Posterior vena cava (tissue), 2 donors: ENCODE data around the gene SDK1. TPM values are rescaled to one million over a fixed set of nuclear protein-coding genes. Genes with fewer than 3 reads are reported as not detected.

Experiments
- DNase-seq: peaks from one replicate; pipeline ENCODE4 v3.0.0-alpha.2; 2020; ENCODE audit warnings: low spot score
- intact Hi-C, 2 donors: fragments of 100-400 bp; cut with DNase I; formaldehyde crosslinking; loops; one replicate each; pipeline versions ENCODE4 v1.14.1 to v1.14.2; 2022 to 2023
- total RNA-seq, 2 donors: library from RNA; stranded (reverse); fragmentation: NEBNext Ultra II Directional; extraction: Animal tissue kit (Norgen Biotek cat#: 25700); gene quantifications; one replicate each; pipeline ENCODE4 v1.2.1, GENCODE V29; 2021
- donor health status: DM: yes; HTN: yes; CAD: no.
- donor health status: DM: yes; HTN: yes; CAD: no.

Gene SDK1
- total RNA-seq, 2 donors from 2014 or later: 14.4 to 18.3 TPM

DNA sequence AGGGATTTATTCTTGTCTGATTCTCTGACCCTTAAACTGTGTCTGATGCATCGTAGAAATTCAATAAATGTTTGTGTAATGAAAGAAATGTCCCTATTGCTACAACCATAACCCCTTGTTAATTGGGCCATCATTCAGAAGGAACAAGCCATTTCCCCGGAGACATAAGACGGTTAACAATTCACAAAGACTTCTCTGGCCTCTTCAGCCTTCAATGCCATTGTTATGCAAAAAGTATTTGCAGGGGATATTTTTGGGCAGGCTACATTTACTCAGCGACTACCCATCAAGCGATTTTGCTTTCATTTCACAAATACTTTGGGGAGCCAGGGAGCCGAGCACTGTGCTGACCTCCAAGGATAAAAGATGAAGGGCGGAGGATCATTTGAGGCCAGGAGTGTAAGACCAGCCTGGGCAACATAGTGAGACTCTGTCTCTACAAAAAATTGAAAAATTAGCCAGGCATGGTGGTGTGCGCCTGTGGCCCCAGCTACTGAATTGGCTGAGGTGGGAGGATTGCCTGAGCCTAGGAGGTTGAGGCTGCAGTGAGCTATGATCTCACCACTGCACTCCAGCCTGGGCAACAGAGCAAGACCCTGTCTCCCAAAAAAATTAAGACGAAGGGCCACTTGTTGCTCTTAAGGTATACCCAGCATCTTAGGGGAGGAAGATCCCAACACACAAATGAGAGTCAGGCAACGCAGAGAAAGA is 20.0 kb upstream of the SDK1 start:
- intact Hi-C loops: no loop called here
- DNase-seq: no peak

DNA sequence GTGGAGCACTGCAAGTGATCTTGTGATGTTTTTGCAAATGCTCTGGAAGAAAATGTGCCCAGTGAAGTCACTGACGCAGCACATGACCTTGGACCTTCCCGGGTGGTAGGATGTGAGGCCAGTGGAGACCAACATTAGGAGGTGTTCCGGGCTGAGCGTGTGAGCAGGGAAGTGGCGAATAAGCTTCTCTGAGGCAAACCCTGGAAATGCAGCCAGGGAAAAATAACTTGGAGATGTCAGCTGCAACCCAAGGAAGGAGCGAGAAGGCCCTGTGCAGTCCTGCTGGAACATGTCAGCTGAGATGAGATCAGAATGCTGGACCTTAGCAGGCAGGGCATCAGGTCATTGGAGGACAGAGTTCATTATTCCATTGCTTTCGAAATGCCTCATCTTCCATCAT is 18.6 kb upstream of the SDK1 start:
- intact Hi-C loops: no loop called here

DNA sequence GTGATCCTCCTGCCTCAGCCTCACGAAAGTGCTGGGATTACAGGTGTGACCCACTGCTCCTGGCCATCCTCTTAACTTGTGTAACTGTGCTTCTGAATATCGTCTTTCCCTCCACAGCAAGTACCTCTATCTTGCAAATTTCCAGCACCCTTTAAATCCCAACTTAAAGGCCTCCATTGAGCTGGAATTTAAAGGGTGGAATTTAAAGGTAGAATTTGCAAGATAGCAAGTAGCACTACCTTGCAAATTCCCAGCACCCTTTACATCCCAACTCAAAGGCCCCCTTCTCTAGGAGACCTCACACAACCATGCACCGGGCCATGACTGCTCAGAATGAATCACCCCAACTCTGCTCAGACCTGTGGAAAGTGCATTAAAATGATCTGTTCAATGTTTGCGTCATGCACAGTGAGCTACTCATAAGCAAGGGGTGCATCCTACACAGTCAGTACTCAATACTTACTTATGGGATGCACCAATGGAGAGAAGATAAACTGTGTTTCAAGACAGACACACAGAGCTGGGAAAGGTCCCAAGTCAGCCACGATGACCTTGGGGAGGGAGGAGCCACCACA is 17.8 kb upstream of the SDK1 start:
- DNase-seq: no peak
- intact Hi-C loops: no loop called here

More for the DNA sequence above, 18.6 kb upstream of the SDK1 start:
- DNase-seq: peak; percentile 83

DNA sequence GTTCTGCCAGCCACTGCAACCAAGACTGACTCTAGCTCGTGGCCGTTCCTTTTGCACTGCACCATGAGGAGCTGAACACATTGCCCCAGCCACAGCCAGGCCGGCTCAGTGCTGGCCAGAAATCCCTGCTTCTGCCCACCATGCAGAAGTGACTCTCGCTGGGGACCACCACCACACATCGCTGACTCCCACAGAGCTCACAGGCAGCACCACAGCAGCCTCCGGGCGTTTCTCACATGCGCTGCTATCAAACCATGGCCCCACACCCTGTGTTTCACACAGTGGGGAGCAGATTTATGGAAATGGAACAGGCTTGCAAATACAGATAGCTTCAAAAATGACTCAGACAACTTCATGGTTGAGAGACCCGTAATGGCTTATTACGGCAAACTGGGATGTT is 15.4 kb upstream of the SDK1 start:
- intact Hi-C loops: no loop called here
- no peak for DNase-seq

DNA sequence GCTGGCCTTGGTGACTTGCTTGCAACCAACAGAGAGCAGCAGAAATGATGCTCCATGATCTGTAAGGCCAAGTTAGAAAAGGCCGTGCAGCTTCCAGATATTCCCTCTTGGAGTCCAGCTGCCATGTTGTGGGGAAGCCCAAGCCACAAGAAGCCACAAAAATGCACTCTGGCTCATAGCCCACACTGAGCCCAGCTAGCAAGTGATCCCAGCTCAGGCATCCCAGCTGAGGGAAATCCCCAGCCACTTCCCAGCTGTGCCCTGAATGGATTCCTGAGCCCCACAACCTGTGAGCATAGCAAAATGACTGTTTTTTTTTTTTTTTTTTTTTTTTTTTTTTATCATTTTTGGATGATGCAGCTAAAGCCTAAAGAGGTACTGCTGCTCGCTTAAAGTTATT is 11.1 kb upstream of the SDK1 start:
- no peak for DNase-seq
- intact Hi-C loops: no loop called here

DNA sequence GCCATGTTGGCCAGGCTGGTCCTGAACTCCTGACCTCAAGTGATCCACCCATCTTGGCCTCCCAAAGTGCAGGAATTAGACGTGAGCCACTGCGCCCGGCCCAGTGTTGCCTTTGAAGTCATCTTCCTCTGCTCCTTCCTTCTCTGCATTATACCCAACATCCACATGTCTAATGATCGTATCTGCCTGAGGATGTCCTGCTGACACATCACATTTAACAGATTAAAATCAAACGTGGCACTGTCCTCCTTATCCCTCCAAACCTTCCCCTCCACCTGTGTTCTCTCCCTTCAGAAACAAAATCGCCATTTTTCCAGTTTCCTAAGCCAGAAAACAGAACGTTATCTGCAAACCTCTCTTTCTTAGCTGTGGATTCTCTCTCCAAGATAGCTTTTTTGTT is 8.4 kb upstream of the SDK1 start:
- intact Hi-C loops: no loop called here
- no peak for DNase-seq

DNA sequence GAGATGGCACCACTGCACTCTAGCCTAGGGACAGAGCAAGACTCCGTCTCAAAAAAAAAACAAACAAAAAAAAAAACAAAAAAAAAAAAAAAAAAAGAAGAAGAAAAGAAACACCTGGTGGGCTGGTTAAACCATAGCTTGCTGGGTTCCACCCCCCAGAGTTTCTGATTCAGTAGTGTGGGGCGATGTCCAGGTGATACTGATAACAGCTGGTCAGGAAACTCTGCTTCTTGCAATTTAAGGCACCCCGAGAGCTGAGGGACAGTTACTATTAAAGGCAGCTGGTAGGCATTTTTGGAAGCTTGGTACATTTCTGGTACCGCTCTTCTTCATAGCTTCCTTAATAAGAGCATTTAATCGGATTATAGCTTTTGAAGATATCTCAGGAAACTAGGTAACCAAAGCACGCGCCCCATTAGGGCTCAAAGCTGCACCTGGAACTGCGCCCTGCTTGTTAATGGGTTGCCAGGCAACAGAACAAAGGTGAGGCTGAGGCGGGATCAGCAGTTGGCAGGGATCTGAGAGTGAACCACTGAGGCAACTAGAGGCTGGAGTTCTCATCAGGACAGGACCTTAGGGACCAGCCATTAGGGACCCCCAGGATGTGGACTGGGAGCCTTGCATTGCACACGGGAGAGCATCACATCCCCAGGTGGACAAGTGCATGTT is 6.5 kb upstream of the SDK1 start:
- no peak for DNase-seq
- intact Hi-C loops: no loop called here

DNA sequence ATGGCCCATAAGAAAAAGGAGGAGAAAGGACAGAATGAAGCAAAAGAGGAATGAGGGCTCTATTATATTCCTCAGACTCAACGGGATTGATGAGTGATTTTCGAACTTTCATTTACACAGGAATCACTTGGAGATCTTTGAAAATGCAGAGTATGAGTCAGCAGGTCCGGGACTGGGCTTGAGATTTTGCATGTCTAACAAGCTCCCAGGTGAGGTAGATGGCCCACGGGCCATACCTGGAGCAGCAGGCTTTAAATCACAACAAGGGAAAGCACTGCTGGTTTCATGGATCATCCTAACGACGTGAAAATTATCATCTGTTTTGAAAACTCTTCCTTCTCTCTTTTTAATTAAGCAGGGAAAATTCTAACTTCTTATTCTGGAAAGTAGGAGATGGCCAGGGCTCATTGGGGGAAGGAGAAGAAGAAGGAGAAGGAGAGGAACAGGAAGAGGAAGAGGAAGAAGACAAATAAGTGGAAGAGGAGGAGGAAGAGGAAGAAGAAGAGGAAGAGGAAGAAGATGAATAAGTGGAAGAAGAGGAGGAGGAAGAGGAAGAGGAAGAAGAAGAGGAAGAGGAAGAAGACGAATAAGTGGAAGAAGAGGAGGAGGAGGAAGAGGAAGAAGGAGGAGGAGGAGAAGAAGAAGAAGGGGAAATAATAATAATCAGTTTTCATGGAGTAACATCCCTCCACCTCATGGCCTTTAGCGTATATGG is 3.8 kb upstream of the SDK1 start:
- intact Hi-C loops: no loop called here
- no peak for DNase-seq

DNA sequence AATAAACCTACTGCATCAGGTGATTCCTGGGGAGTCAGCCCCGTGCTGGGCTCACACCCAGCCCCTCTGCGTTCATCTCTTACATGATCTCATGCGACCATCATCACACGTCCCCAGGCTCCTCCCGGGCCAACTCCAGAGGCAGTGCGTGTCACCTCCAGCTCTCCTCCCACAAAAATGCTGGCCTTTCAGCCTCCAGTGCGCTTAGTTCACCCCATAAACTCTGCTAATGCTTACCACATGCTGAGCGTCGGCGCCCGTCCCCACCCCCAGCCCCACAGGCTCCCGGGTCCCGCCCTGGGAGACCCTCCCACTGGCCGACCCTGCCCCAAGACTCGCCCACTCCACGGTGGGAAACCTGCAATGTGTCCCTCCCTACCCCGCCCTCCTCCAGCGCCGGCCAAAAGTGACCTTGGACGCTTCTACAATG is 816 bp upstream of the SDK1 start:
- no peak for DNase-seq
- intact Hi-C loops: no loop called here

DNA sequence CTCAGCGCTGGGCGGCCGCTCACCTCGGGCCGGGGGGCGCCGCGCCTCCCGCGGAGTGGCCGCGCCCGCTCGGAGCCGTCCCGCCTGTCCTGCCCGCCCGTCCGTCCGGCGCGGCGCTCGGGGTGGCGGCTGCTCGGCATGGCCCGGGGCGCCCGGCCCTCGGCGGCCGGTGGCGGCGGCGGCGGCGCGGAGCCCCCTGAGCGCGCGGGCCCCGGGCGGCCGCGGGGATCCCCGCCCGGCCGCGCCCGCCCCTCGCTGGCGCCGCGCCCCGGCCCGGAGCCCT is 338 bp downstream of the SDK1 start:
- DNase-seq: no peak
- intact Hi-C loops: no loop called here

DNA sequence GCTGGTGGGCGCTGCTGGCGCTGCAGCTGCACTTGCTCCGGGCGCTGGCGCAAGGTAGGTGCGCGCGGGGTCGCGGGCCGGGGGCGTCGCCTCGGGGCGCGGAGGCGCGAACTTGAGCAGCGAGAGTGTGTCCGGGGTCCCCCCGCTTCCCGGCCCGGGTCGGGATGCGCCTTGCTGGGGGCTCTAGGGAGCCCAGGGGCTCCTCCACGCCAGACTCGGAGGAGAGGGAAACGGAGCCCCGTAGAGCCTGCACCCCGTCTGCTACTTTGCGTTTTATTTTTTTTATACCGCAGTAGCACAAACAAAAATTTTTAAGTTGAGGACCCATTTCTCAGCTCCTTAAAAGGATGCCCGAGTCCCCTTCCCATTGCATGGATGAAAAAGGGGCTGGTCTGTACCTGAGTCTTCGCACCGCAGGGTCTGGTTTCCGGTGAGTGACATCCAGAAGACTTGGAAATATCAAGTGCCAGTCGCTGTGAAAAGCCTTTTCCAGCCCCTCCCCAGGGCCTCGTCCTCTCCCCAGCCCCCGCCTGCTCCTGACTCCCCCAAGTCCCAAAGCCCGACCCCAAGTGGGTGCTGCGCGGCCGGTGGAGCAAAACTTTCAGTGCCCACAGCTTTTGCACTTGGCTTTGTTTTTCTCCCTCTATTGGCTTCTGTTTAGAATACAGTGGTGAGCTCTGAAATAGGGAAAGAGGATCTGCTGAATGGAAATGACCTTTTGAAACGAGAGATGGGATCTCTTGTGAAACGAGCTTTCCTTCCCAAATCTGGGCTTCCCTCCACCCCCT is 973 bp downstream of the SDK1 start:
- no peak for DNase-seq
- intact Hi-C loops: no loop called here

DNA sequence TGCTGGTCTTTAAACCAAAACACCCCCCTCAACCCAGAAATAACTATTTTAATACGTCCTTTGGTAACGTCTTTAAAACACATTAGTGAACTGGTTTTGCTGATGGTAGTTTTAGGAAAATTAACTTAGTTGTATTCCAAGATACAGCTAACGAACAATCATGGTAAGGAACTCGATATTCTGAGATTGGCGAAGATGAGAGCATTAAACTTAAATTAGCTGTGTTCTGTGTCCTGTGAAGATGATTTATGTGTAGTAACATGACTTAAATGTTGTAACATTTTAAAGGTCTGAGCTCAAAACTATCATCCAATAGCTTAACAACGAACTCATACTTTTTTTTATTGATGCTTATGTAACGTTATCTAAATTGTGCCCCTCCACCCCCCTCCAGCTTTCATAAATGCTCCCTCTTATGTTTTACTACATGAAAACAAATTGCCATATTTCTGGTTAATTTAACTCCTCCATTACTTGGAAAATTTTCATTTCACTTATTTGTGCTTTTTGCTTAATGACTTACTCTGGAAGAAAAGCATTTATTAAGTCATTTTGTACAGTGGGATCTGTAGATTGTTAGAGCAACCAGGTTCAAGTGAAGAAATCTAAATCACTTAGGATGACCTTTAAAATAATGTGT is 1.7 kb downstream of the SDK1 start:
- intact Hi-C loops: no loop called here
- no peak for DNase-seq

DNA sequence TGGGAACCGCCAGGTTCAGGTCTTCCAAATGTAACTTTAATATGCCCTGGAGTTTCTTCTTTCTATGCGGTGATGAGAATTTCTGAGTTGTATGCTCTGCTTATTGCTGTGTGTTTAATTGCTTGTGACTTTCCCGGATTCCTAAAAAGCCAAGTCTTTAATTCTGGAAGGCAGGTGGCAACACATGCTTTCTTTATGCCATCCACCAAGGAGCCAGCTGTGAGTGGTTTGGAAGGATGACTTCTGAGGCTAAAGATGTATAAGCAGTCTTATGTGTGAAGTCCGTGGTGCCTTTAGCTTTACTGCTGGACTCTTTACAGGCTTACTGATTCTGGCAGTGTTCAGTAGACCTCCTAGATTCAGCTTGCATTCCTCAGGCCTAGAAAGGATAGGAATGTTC is 3.1 kb downstream of the SDK1 start:
- DNase-seq: no peak
- intact Hi-C loops: no loop called here

DNA sequence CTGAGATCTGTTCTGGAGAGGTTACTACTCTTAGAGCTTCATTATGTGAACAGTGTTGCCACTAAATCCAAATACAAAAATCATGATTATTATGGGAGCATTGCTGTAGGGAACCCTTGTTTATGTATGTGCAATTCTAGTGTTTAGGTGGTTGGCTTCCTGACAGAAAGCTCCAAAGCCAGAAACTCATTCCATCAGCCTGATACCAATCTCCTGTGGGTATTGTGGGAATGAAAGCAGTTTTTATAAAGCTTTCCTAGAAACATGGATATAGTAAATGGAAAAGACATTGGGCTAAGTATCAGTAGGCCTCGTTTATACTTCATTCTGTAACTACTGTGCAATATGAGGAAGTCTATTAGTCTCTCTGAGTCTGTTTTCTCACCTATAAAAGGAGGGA is 6.4 kb downstream of the SDK1 start:
- intact Hi-C loops: no loop called here
- no peak for DNase-seq

DNA sequence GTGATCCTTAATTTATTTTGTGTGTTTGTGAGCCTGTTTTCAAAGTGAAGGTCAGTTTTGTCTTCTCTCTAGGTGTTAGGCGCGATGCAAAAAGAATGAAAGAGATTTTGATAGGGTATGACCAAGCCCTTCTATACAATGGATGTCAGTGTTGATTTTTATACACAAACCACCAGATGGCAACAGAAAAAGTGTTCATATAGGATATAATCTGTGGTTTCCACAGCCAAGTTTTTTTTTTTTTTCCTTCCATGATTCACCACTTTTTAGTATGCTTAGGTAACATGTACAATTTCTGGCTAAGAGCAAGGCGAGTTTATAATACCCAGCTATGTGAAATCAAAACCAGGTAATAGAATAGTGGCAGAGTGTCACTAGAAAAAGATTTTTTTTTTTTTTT is 8.1 kb downstream of the SDK1 start:
- intact Hi-C loops: no loop called here

DNA sequence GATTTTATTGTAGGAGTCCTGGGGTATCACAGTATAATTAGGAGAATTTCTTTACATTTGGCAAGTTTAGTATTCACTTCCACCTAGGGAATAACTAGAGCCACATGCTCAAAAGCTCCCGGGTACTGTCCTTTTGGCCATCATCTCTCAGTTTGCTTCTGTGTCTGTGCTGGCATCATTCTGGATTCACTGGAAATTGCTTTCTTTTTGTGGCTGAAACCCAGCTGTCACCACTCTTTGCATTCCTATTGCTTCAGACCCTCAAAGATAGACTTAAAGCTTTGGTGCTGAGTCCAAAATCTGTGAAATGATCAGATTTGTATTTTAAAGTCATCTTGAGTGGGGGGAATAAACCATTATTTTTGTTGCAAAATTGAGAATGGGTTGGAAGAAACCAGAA is 8.9 kb downstream of the SDK1 start:
- no peak for DNase-seq
- intact Hi-C loops: no loop called here

More for the DNA sequence above, 8.1 kb downstream of the SDK1 start:
- DNase-seq: no peak

DNA sequence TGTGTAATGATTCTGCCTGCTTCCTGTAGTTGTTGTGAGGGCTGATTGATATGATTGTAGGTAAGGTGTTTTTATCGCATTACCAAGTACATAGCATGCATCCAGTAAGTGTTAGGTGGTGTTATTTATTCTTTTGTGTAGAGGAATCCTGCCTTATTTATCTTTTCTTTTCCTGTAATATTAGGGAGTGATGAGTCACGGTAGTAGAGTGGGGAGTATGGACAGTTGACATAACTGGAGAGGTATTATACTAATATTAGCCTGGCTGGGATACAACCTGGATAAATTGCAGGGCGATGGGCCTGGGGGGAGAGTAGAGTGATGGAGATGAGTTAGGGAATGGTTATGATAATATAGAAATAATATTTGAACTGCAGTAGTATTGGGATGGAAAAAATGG is 9.8 kb downstream of the SDK1 start:
- no peak for DNase-seq
- intact Hi-C loops: no loop called here

DNA sequence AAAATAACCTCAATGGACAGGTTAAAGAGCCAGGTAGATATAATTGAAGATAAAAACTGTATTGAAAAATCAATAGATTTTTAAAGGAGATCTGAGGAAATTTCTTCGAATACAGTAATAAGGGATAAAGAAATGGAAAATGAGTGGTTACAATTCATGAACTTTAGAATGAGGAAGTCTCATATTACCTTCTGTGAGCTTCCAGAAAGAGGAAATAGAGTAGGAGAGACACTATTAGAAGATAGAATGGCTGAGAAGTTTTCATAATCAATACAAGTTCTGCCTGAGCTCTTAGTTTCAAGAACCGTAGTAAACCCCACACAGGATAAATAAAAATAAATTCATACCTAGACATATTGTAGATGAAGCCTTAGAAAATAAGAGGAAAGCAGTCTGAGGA is 11.5 kb downstream of the SDK1 start:
- intact Hi-C loops: no loop called here
- no peak for DNase-seq

DNA sequence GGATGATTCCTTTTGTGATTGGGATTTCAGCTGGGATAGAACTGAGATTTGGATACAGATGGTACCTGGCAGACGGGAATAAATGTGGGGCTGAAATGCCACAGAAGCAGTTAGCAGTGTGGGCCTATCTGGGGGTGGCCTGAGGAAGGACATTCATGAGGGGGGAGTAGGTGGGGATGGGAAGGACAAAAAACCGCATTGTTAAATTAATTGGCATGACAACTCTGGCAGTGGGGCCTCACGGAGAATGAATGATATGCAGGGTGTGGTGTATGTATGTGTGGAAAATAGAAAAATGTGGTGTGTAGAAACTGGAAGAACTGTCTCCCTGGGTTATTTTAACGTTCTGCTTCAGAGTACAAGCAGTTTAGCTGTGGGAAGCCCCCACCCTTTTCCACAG is 17.8 kb downstream of the SDK1 start:
- DNase-seq: no peak
- intact Hi-C loops: no loop called here
